ENCODE results near the gene MAPK7.

The MAPK7 gene

DNA sequence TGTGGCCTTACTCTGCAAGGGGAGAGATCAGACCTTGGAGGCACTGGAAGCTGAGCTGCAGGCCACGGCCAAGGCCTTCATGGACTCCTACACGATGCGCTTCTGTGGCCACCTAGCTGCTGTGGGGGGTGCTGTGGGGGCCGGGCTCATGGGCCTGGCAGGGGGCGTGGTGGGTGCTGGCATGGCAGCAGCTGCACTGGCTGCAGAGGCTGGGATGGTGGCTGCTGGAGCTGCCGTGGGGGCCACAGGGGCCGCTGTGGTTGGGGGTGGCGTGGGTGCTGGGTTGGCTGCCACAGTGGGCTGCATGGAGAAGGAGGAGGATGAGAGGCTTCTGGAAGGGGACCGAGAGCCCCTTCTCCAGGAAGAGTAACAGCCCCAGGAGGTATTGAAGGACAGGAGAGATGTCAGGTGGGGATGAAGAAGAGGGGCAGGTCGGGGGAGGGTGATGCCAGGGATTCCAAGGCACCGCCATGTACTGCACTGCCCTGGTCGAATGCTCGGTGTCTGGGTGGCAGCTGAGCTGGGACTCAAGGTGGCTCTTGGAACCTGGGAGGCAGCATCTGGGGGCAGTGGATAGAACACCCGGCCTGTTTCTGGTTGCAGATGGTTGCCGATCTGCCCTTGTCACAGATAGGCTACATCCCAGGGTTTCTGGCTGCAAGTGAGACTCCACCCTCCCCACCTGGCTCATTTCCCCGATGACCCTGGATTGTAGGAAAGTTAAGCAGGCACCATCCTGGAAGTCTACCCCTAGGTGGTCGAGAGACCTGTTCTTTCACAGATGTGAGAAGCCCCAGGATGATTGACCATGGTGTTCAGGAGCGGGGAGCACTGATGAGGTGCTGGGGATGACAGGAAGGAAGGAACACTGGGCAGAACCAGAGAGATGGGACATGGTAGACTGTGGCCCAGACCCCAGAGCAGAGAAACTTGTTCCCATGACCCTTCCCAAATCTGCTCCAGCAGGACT lies 37.8 kb downstream of the MAPK7 start:
- Histone ChIP-seq H3K4me1 (ENCODE audit: control insufficient read depth in 1 of 2, insufficient read depth in 2 of 2, low read length in 2 of 2) (peaks cover 0 to 3% of the 10 kb centered on the region in 2 donors), H3K36me3 (ENCODE audit: control insufficient read depth in 1 of 2, insufficient read depth in 2 of 2, low read length in 2 of 2) (no peaks in the 10 kb centered on the region), H3K9me3 (ENCODE audit: control insufficient read depth in 1 of 2, low read length in 2 of 2) (no peaks in the 10 kb centered on the region), H3K27me3 (ENCODE audit: control insufficient read depth in 1 of 2, insufficient read depth in 2 of 2, low read length in 2 of 2) (no peaks in the 10 kb centered on the region), H3K27ac (ENCODE audit: low read depth, low read length) (no peak overlapping the region), H3K4me3 (ENCODE audit: low read depth in 1 of 2, low read length in 2 of 2) (no peak overlapping the region), H3K9ac (ENCODE audit: low read depth in 1 of 2, low read length in 2 of 2) (no peak overlapping the region)

DNA sequence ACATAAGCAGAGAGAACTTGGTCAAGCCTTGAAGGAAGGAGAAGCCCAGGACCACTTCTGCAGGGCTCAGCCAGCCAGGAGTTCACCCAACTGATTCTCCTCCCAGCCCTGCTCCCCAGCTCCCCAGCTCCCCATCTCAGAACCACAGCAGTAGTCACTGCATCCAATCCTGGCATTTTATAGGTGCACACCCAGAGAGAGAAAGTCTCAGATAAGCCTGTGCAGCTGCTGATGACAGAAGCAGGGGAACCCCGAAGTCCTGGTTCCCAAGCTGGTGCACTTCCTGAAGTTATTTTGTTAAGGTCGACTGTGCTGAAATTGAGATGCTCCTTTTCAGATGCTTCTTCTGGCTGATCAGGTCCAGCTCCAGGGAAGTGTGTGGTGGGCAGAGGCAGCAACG lies 39.3 kb downstream of the MAPK7 start:
- H3K4me1 ChIP-seq (ENCODE audit: control insufficient read depth in 1 of 2, insufficient read depth in 2 of 2, low read length in 2 of 2) = peaks cover 0 to 3% of the 10 kb centered on the region in 2 donors
- H3K9me3 ChIP-seq (ENCODE audit: control insufficient read depth in 1 of 2, low read length in 2 of 2) = no peaks in the 10 kb centered on the region
- no peaks in the 10 kb centered on the region for H3K36me3 ChIP-seq (ENCODE audit: control insufficient read depth in 1 of 2, insufficient read depth in 2 of 2, low read length in 2 of 2)
- H3K27me3 ChIP-seq (ENCODE audit: control insufficient read depth in 1 of 2, insufficient read depth in 2 of 2, low read length in 2 of 2) = no peaks in the 10 kb centered on the region
- no peak overlapping the region for H3K4me3 ChIP-seq (ENCODE audit: low read depth in 1 of 2, low read length in 2 of 2)
- no peak overlapping the region for H3K27ac ChIP-seq (ENCODE audit: low read depth, low read length)
- H3K9ac ChIP-seq (ENCODE audit: low read depth in 1 of 2, low read length in 2 of 2) = no peak overlapping the region

DNA sequence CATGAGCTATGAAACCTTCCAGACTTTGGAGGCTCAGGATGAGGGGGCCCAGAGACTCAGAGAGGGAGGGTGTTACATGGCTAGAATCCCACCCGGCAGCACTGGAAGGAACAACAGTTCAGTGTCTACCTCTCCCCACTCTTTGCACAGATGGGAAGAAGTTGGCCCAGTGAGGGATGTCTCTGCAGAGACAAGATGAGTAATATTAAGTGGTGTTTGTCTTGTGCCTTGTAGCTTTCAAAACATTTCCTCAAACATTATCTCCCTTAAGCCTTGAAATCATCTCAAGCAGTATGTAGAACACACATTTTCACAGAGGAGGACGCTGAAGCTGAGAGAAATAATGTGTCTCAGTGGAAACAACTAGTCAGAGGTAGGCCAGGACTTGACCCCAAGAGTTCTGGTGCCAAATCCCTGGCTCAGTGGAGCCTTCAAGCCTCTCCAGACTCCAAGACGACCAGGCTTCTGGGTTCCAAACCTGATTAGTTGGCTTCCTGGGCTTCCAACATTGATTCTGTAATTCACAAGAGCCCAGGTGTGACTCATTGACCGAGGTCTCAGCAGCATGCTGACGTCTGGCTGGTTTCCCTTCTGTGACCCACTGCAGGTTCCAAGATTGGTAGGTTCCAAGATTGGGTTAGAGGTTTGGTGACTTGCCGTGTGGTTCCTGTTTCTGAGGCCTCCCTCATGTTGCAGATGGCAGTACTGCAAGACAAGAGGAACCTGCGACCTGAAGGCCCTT lies 40.1 kb downstream of the MAPK7 start:
- no peak overlapping the region for H3K9ac ChIP-seq (ENCODE audit: low read depth in 1 of 2, low read length in 2 of 2)
- no peaks in the 10 kb centered on the region for H3K36me3 ChIP-seq (ENCODE audit: control insufficient read depth in 1 of 2, insufficient read depth in 2 of 2, low read length in 2 of 2)
- no peak overlapping the region for H3K4me3 ChIP-seq (ENCODE audit: low read depth in 1 of 2, low read length in 2 of 2)
- H3K9me3 ChIP-seq (ENCODE audit: control insufficient read depth in 1 of 2, low read length in 2 of 2) = no peaks in the 10 kb centered on the region
- peaks cover 0 to 3% of the 10 kb centered on the region in 2 donors for H3K4me1 ChIP-seq (ENCODE audit: control insufficient read depth in 1 of 2, insufficient read depth in 2 of 2, low read length in 2 of 2)
- no peak overlapping the region for H3K27ac ChIP-seq (ENCODE audit: low read depth, low read length)
- H3K27me3 ChIP-seq (ENCODE audit: control insufficient read depth in 1 of 2, insufficient read depth in 2 of 2, low read length in 2 of 2) = no peaks in the 10 kb centered on the region

DNA sequence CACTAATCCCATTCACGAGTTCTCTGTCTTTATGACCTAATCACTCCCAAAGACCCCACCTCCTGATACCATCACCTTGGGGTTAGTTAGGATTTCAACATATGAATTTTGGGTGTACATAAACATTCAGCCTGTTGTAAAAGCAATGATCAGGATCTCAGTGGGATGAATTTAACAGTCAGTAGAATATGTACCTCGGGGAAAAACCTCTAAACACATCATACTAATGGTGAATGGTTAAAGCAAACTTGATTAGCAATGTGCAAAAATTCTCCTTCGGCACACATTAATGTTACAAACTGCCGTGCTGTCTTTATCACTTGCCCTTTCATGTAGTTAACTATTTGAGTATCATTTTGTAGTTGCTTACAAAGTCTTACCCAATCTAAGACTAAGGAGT lies 42.9 kb downstream of the MAPK7 start:
- Histone ChIP-seq H3K36me3 (ENCODE audit: control insufficient read depth in 1 of 2, insufficient read depth in 2 of 2, low read length in 2 of 2) (no peaks in the 10 kb centered on the region), H3K4me3 (ENCODE audit: low read depth in 1 of 2, low read length in 2 of 2) (no peak overlapping the region), H3K4me1 (ENCODE audit: control insufficient read depth in 1 of 2, insufficient read depth in 2 of 2, low read length in 2 of 2) (peaks cover 17 to 22% of the 10 kb centered on the region in 2 donors), H3K9ac (ENCODE audit: low read depth in 1 of 2, low read length in 2 of 2) (no peak overlapping the region), H3K27ac (ENCODE audit: low read depth, low read length) (no peak overlapping the region), H3K27me3 (ENCODE audit: control insufficient read depth in 1 of 2, insufficient read depth in 2 of 2, low read length in 2 of 2) (no peaks in the 10 kb centered on the region), H3K9me3 (ENCODE audit: control insufficient read depth in 1 of 2, low read length in 2 of 2) (no peaks in the 10 kb centered on the region)

DNA sequence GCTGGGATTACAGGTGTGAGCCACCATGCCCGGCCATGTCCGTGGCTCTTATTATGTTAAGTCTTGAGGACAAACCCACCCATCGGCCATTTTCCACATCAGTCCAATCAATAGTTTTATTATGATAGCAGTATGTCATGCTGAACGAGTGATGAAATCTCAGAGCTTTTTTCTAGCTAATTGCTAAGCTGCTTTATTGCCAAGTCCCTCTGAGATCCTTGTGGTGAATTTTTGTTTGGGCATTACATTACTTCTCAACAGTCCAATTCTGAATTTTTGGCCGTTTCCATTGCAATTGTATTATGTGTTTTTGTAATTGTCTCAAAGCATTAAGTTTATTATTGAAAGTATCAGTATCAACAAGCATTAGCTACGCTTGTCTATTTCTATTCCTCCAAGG lies 43.6 kb downstream of the MAPK7 start:
- no peak overlapping the region for H3K27ac ChIP-seq (ENCODE audit: low read depth, low read length)
- no peak overlapping the region for H3K9ac ChIP-seq (ENCODE audit: low read depth in 1 of 2, low read length in 2 of 2)
- H3K36me3 ChIP-seq (ENCODE audit: control insufficient read depth in 1 of 2, insufficient read depth in 2 of 2, low read length in 2 of 2) = no peaks in the 10 kb centered on the region
- H3K9me3 ChIP-seq (ENCODE audit: control insufficient read depth in 1 of 2, low read length in 2 of 2) = no peaks in the 10 kb centered on the region
- no peaks in the 10 kb centered on the region for H3K27me3 ChIP-seq (ENCODE audit: control insufficient read depth in 1 of 2, insufficient read depth in 2 of 2, low read length in 2 of 2)
- H3K4me3 ChIP-seq (ENCODE audit: low read depth in 1 of 2, low read length in 2 of 2) = no peak overlapping the region
- peaks cover 17 to 24% of the 10 kb centered on the region in 2 donors for H3K4me1 ChIP-seq (ENCODE audit: control insufficient read depth in 1 of 2, insufficient read depth in 2 of 2, low read length in 2 of 2)

DNA sequence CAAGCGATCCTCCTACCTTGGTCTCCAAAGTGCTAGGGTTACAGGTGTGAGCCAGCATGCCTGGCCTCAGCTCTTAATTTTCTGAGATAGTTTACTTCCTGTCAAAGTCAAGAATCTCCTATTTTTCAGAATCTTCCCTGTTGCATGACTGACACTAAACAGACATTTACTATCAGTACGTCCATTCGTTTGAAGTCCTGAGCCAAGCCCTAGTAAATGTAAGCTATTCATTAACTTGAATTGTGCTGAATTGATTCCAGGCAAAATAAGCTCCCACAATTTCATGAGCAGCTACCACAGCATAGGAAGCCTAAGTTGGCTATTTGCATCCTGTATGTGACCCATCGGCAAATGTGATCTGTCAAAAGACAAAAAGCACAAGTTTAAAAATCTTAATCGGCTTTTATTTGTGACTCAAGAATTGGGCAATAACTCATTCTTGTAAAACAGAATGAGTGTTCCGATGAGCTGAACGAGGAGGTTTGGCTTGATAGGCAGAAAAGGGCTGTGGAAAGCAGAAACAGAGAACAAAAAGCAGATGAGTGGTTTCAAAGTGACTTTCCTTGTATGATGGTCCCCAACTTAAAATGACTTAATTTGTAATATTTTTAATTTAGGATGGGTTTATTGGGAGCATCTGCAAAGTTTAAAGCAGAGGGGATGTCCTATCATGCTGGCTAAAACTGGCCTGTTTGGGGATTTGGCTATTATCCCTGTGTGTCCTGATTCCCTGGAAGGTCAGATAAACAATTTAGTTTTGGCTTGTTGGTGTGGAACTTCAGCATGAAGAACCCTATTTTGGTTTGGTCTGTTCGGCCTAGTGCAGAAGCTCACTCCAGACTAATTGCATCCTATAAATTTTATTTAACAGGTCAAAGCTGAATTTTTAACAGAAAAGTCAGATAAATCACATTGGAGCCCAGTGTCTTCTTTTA lies 46.9 kb downstream of the MAPK7 start:
- H3K9me3 ChIP-seq (ENCODE audit: control insufficient read depth in 1 of 2, low read length in 2 of 2) = no peaks in the 10 kb centered on the region
- no peak overlapping the region for H3K27ac ChIP-seq (ENCODE audit: low read depth, low read length)
- H3K9ac ChIP-seq (ENCODE audit: low read depth in 1 of 2, low read length in 2 of 2) = no peak overlapping the region
- H3K36me3 ChIP-seq (ENCODE audit: control insufficient read depth in 1 of 2, insufficient read depth in 2 of 2, low read length in 2 of 2) = no peaks in the 10 kb centered on the region
- H3K4me3 ChIP-seq (ENCODE audit: low read depth in 1 of 2, low read length in 2 of 2) = no peak overlapping the region
- no peaks in the 10 kb centered on the region for H3K27me3 ChIP-seq (ENCODE audit: control insufficient read depth in 1 of 2, insufficient read depth in 2 of 2, low read length in 2 of 2)
- peaks cover 17 to 20% of the 10 kb centered on the region in 2 donors for H3K4me1 ChIP-seq (ENCODE audit: control insufficient read depth in 1 of 2, insufficient read depth in 2 of 2, low read length in 2 of 2)

DNA sequence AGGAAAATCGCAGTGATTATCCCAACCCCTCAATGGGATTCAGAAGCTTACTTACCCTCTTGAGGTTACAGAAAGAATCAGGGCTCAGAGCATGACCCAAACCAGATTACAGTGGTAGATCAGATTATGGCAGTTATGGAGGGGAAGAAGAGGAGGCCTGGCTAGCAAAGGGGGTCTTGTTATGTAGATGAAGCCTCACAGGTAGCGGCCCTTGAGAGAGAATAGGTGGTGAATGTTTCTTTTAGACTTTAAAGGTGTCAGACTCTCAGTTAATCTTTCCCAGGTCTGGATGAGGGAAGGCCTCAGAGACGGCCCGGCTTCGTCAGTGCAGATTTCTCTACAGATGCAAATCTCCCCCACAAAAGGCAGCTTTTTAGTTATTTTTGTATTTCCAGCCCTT lies 48.3 kb downstream of the MAPK7 start:
- no peak overlapping the region for H3K4me3 ChIP-seq (ENCODE audit: low read depth in 1 of 2, low read length in 2 of 2)
- no peak overlapping the region for H3K27ac ChIP-seq (ENCODE audit: low read depth, low read length)
- no peak overlapping the region for H3K9ac ChIP-seq (ENCODE audit: low read depth in 1 of 2, low read length in 2 of 2)
- no peaks in the 10 kb centered on the region for H3K9me3 ChIP-seq (ENCODE audit: control insufficient read depth in 1 of 2, low read length in 2 of 2)
- no peaks in the 10 kb centered on the region for H3K36me3 ChIP-seq (ENCODE audit: control insufficient read depth in 1 of 2, insufficient read depth in 2 of 2, low read length in 2 of 2)
- H3K27me3 ChIP-seq (ENCODE audit: control insufficient read depth in 1 of 2, insufficient read depth in 2 of 2, low read length in 2 of 2) = no peaks in the 10 kb centered on the region
- peaks cover 17 to 20% of the 10 kb centered on the region in 2 donors for H3K4me1 ChIP-seq (ENCODE audit: control insufficient read depth in 1 of 2, insufficient read depth in 2 of 2, low read length in 2 of 2)

DNA sequence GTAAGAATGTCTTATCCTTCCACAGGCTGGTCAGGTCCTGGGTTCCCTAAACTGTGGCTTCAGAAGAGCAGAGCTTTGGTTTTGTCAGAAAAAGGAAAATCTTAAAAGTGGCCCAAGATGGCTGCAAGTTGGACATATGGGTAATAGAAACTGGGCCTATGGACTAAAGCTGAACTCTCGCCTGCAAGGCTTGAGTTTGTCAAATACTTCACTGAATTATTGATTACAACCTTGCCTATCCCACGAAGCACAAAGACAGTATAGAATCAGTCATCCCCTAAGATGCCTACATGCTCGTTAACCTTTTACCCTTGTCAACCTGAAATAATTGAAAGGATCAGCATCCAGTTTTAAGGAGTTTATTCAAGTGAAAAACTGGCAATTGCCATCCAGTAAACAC lies 53.4 kb downstream of the MAPK7 start:
- no peaks in the 10 kb centered on the region for H3K36me3 ChIP-seq (ENCODE audit: control insufficient read depth in 1 of 2, insufficient read depth in 2 of 2, low read length in 2 of 2)
- H3K27ac ChIP-seq (ENCODE audit: low read depth, low read length) = no peak overlapping the region
- H3K4me1 ChIP-seq (ENCODE audit: control insufficient read depth in 1 of 2, insufficient read depth in 2 of 2, low read length in 2 of 2) = no peaks in the 10 kb centered on the region
- H3K27me3 ChIP-seq (ENCODE audit: control insufficient read depth in 1 of 2, insufficient read depth in 2 of 2, low read length in 2 of 2) = no peaks in the 10 kb centered on the region
- H3K9me3 ChIP-seq (ENCODE audit: control insufficient read depth in 1 of 2, low read length in 2 of 2) = no peaks in the 10 kb centered on the region
- no peak overlapping the region for H3K4me3 ChIP-seq (ENCODE audit: low read depth in 1 of 2, low read length in 2 of 2)
- H3K9ac ChIP-seq (ENCODE audit: low read depth in 1 of 2, low read length in 2 of 2) = no peak overlapping the region

Data from duodenal mucosa (tissue), 2 donors.